Fibroblast of mammary gland (primary cell): ENCODE results near the gene TDP1.
"Not testable (repeated sequence)": the region's sequence is repeated elsewhere in the genome, so short reads cannot be mapped to it uniquely, and the experiment has no call there.

ENCODE experiments used
- DNase-seq: peaks from one replicate; pipeline ENCODE4 v3.0.0-alpha.2; 2010; ENCODE audit warnings: low read depth
- H3K4me3 ChIP-seq: 2 replicates; pipeline ENCODE4 v1.5.1; 2011; ENCODE audit warnings: low read depth, mild to moderate bottlenecking, low read length, moderate library complexity; ENCODE audit not compliant: control insufficient read depth
- CTCF ChIP-seq: conservative IDR thresholded peaks from 2 replicates; pipeline ENCODE4 v1.5.1; 2011; ENCODE audit warnings: low read depth, low read length, inconsistent platforms; ENCODE audit not compliant: control insufficient read depth, insufficient read depth

TDP1 gene

GRCh38 chr14:90062822-90063539 lies 107.3 kb downstream of the TDP1 start:
- no peak for TF ChIP-seq CTCF
- DNase-seq, result no peak
- H3K4me3 ChIP-seq, result no peak overlapping the region

GRCh38 chr14:90072350-90072749 lies 116.6 kb downstream of the TDP1 start:
- no peak for TF ChIP-seq CTCF
- H3K4me3 ChIP-seq, result no peak overlapping the region
- no peak for DNase-seq

- no peak for DNase-seq
- no peak overlapping the region for H3K4me3 ChIP-seq
- no peak for TF ChIP-seq CTCF
These were observed 123.8 kb downstream of the TDP1 start for GRCh38 chr14:90079576-90079975.

- no peak for TF ChIP-seq CTCF
- peak; percentile 86 for DNase-seq
These were observed 131.7 kb downstream of the TDP1 start for GRCh38 chr14:90087433-90087832.

DNA sequence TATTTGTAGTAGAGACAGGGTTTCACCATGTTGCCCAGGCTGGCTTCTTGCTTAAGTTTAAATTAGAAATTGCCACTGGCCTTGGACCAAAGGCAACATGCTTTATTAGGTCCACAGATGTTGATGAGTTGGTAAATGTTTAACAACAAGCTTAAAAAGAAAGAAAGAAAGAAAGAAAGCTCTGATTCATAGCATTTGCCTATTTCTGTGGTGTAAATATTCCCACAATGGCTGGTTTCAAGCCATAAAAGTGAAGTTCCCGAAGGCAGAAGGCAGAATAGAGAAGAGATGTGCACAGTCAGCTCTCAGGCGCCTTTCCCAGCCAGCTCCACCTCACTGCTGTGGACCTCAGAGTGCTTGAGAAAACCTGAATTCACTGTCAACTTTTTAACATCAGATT lies 132.4 kb downstream of the TDP1 start:
- no peak for TF ChIP-seq CTCF
- DNase-seq, result peak; percentile 21
- H3K4me3 ChIP-seq, result no peak overlapping the region

More at GRCh38 chr14:90087433-90087832, 131.7 kb downstream of the TDP1 start:
- H3K4me3 ChIP-seq, result no peak overlapping the region

GRCh38 chr14:90089486-90089885 lies 133.8 kb downstream of the TDP1 start:
- DNase-seq, H3K4me3 ChIP-seq: not testable (repeated sequence)

DNA sequence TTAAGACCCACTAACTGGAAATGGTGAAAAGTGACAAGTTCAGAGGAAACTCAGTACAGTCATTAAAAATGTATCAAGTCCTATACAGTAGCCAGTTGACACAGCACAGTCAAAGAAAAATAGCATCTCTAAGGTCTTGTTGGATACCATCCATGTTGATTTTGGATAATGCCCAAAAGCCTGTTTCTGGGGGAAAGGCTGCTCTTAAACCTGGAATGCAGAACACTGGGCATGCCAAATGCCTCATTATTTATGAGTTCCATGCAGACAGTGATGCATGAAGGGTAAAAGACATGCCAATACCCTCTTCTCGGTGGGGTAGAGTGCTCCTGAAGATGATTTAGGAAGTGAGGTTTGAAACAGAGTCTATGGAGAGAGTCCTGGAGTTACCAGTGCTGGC lies 135.7 kb downstream of the TDP1 start:
- peak; percentile 44 for DNase-seq
- TF ChIP-seq CTCF, result no peak
- no peak overlapping the region for H3K4me3 ChIP-seq
